ENCODE measurements around the gene ULK4.
A peak's percentile ranks its signal among the peaks of the same experiment; 100 is the strongest.

The ULK4 gene

GRCh38 chr3:41212088-41212487 is 749.8 kb downstream of the ULK4 start:
- Histone ChIP-seq H3K36me3 (ENCODE audit: control insufficient read depth in 5 of 5, insufficient read depth in 5 of 5, low read length in 5 of 5) (no peaks in the 10 kb centered on the region), H3K4me3 (ENCODE audit: low read depth in 1 of 5, low read length in 5 of 5) (no peak overlapping the region), H3K4me1 (ENCODE audit: control insufficient read depth in 5 of 5, insufficient read depth in 5 of 5, low read length in 5 of 5) (peaks cover 2 to 42% (median 37%) of the 10 kb centered on the region in 5 donors), H3K9ac (ENCODE audit: low read length in 5 of 5) (no peak overlapping the region), H3K27me3 (ENCODE audit: control insufficient read depth in 5 of 5, insufficient read depth in 4 of 5, low read length in 5 of 5) (no peaks in the 10 kb centered on the region), H3K27ac (ENCODE audit: low read depth, low read length) (no peak overlapping the region), H3K9me3 (ENCODE audit: control insufficient read depth in 5 of 5, low read length in 5 of 5) (no peaks in the 10 kb centered on the region)

GRCh38 chr3:41210966-41211365 is 750.9 kb downstream of the ULK4 start:
- no peaks in the 10 kb centered on the region for H3K27me3 ChIP-seq (ENCODE audit: control insufficient read depth in 5 of 5, insufficient read depth in 4 of 5, low read length in 5 of 5)
- no peak overlapping the region for H3K4me3 ChIP-seq (ENCODE audit: low read depth in 1 of 5, low read length in 5 of 5)
- no peak overlapping the region for H3K9ac ChIP-seq (ENCODE audit: low read length in 5 of 5)
- H3K27ac ChIP-seq (ENCODE audit: low read depth, low read length) = no peak overlapping the region
- H3K4me1 ChIP-seq (ENCODE audit: control insufficient read depth in 5 of 5, insufficient read depth in 5 of 5, low read length in 5 of 5) = peaks cover 2 to 42% (median 40%) of the 10 kb centered on the region in 5 donors
- no peaks in the 10 kb centered on the region for H3K9me3 ChIP-seq (ENCODE audit: control insufficient read depth in 5 of 5, low read length in 5 of 5)
- no peaks in the 10 kb centered on the region for H3K36me3 ChIP-seq (ENCODE audit: control insufficient read depth in 5 of 5, insufficient read depth in 5 of 5, low read length in 5 of 5)

GRCh38 chr3:41209646-41210045 is 752.3 kb downstream of the ULK4 start:
- no peaks in the 10 kb centered on the region for H3K9me3 ChIP-seq (ENCODE audit: control insufficient read depth in 5 of 5, low read length in 5 of 5)
- no peaks in the 10 kb centered on the region for H3K36me3 ChIP-seq (ENCODE audit: control insufficient read depth in 5 of 5, insufficient read depth in 5 of 5, low read length in 5 of 5)
- H3K4me1 ChIP-seq (ENCODE audit: control insufficient read depth in 5 of 5, insufficient read depth in 5 of 5, low read length in 5 of 5) = peaks cover 2 to 46% (median 33%) of the 10 kb centered on the region in 5 donors
- no peak overlapping the region for H3K4me3 ChIP-seq (ENCODE audit: low read depth in 1 of 5, low read length in 5 of 5)
- H3K9ac ChIP-seq (ENCODE audit: low read length in 5 of 5) = no peak overlapping the region
- H3K27ac ChIP-seq (ENCODE audit: low read depth, low read length) = no peak overlapping the region
- no peaks in the 10 kb centered on the region for H3K27me3 ChIP-seq (ENCODE audit: control insufficient read depth in 5 of 5, insufficient read depth in 4 of 5, low read length in 5 of 5)

GRCh38 chr3:41208507-41209220 is 753.2 kb downstream of the ULK4 start:
- Histone ChIP-seq H3K4me3 (ENCODE audit: low read depth in 1 of 5, low read length in 5 of 5) (no peak overlapping the region), H3K27ac (ENCODE audit: low read depth, low read length) (no peak overlapping the region), H3K4me1 (ENCODE audit: control insufficient read depth in 5 of 5, insufficient read depth in 5 of 5, low read length in 5 of 5) (peaks cover 2 to 46% (median 36%) of the 10 kb centered on the region in 5 donors), H3K27me3 (ENCODE audit: control insufficient read depth in 5 of 5, insufficient read depth in 4 of 5, low read length in 5 of 5) (no peaks in the 10 kb centered on the region), H3K36me3 (ENCODE audit: control insufficient read depth in 5 of 5, insufficient read depth in 5 of 5, low read length in 5 of 5) (no peaks in the 10 kb centered on the region), H3K9me3 (ENCODE audit: control insufficient read depth in 5 of 5, low read length in 5 of 5) (no peaks in the 10 kb centered on the region), H3K9ac (ENCODE audit: low read length in 5 of 5) (no peak overlapping the region)

- H3K4me1 ChIP-seq (ENCODE audit: control insufficient read depth in 5 of 5, insufficient read depth in 5 of 5, low read length in 5 of 5) = peaks cover 2 to 56% (median 46%) of the 10 kb centered on the region in 5 donors
Observed at GRCh38 chr3:41207355-41207754, 754.5 kb downstream of the ULK4 start.

GRCh38 chr3:41205591-41205990 is 756.3 kb downstream of the ULK4 start:
- no peak overlapping the region for H3K4me3 ChIP-seq (ENCODE audit: low read depth in 1 of 5, low read length in 5 of 5)
- no peak overlapping the region for H3K9ac ChIP-seq (ENCODE audit: low read length in 5 of 5)
- no peaks in the 10 kb centered on the region for H3K9me3 ChIP-seq (ENCODE audit: control insufficient read depth in 5 of 5, low read length in 5 of 5)
- no peaks in the 10 kb centered on the region for H3K27me3 ChIP-seq (ENCODE audit: control insufficient read depth in 5 of 5, insufficient read depth in 4 of 5, low read length in 5 of 5)
- H3K4me1 ChIP-seq (ENCODE audit: control insufficient read depth in 5 of 5, insufficient read depth in 5 of 5, low read length in 5 of 5) = peaks cover 2 to 74% (median 61%) of the 10 kb centered on the region in 5 donors
- no peak overlapping the region for H3K27ac ChIP-seq (ENCODE audit: low read depth, low read length)
- H3K36me3 ChIP-seq (ENCODE audit: control insufficient read depth in 5 of 5, insufficient read depth in 5 of 5, low read length in 5 of 5) = no peaks in the 10 kb centered on the region

More at GRCh38 chr3:41207355-41207754, 754.5 kb downstream of the ULK4 start:
- Histone ChIP-seq H3K27me3 (ENCODE audit: control insufficient read depth in 5 of 5, insufficient read depth in 4 of 5, low read length in 5 of 5) (no peaks in the 10 kb centered on the region), H3K27ac (ENCODE audit: low read depth, low read length) (no peak overlapping the region), H3K36me3 (ENCODE audit: control insufficient read depth in 5 of 5, insufficient read depth in 5 of 5, low read length in 5 of 5) (no peaks in the 10 kb centered on the region), H3K9me3 (ENCODE audit: control insufficient read depth in 5 of 5, low read length in 5 of 5) (no peaks in the 10 kb centered on the region), H3K4me3 (ENCODE audit: low read depth in 1 of 5, low read length in 5 of 5) (no peak overlapping the region), H3K9ac (ENCODE audit: low read length in 5 of 5) (no peak overlapping the region)

GRCh38 chr3:41204369-41204768 is 757.5 kb downstream of the ULK4 start:
- Histone ChIP-seq H3K36me3 (ENCODE audit: control insufficient read depth in 5 of 5, insufficient read depth in 5 of 5, low read length in 5 of 5) (no peaks in the 10 kb centered on the region), H3K27ac (ENCODE audit: low read depth, low read length) (no peak overlapping the region), H3K4me1 (ENCODE audit: control insufficient read depth in 5 of 5, insufficient read depth in 5 of 5, low read length in 5 of 5) (peaks cover 2 to 74% (median 63%) of the 10 kb centered on the region in 5 donors), H3K4me3 (ENCODE audit: low read depth in 1 of 5, low read length in 5 of 5) (no peak overlapping the region), H3K9me3 (ENCODE audit: control insufficient read depth in 5 of 5, low read length in 5 of 5) (no peaks in the 10 kb centered on the region), H3K9ac (ENCODE audit: low read length in 5 of 5) (no peak overlapping the region), H3K27me3 (ENCODE audit: control insufficient read depth in 5 of 5, insufficient read depth in 4 of 5, low read length in 5 of 5) (no peaks in the 10 kb centered on the region)

- Histone ChIP-seq H3K4me1 (ENCODE audit: control insufficient read depth in 5 of 5, insufficient read depth in 5 of 5, low read length in 5 of 5) (peaks cover 2 to 69% (median 64%) of the 10 kb centered on the region in 5 donors), H3K36me3 (ENCODE audit: control insufficient read depth in 5 of 5, insufficient read depth in 5 of 5, low read length in 5 of 5) (no peaks in the 10 kb centered on the region), H3K9ac (ENCODE audit: low read length in 5 of 5) (peak overlapping the region in 1 of 5 donors; percentile 20), H3K9me3 (ENCODE audit: control insufficient read depth in 5 of 5, low read length in 5 of 5) (no peaks in the 10 kb centered on the region), H3K4me3 (ENCODE audit: low read depth in 1 of 5, low read length in 5 of 5) (peak overlapping the region in 4 of 5 donors; percentile 13 to 97 (median 31)), H3K27me3 (ENCODE audit: control insufficient read depth in 5 of 5, insufficient read depth in 4 of 5, low read length in 5 of 5) (no peaks in the 10 kb centered on the region), H3K27ac (ENCODE audit: low read depth, low read length) (no peak overlapping the region)
Observed at GRCh38 chr3:41202834-41203345, 759.0 kb downstream of the ULK4 start.

- peak overlapping the region; percentile 9 to 97 (median 40) for H3K4me3 ChIP-seq (ENCODE audit: low read depth in 1 of 5, low read length in 5 of 5)
- H3K9me3 ChIP-seq (ENCODE audit: control insufficient read depth in 5 of 5, low read length in 5 of 5) = no peaks in the 10 kb centered on the region
- H3K9ac ChIP-seq (ENCODE audit: low read length in 5 of 5) = peak overlapping the region in 2 of 5 donors; percentile 20 to 46
- H3K27me3 ChIP-seq (ENCODE audit: control insufficient read depth in 5 of 5, insufficient read depth in 4 of 5, low read length in 5 of 5) = no peaks in the 10 kb centered on the region
- peaks cover 0 to 64% (median 59%) of the 10 kb centered on the region in 5 donors for H3K4me1 ChIP-seq (ENCODE audit: control insufficient read depth in 5 of 5, insufficient read depth in 5 of 5, low read length in 5 of 5)
- peak overlapping the region; percentile 82 for H3K27ac ChIP-seq (ENCODE audit: low read depth, low read length)
- H3K36me3 ChIP-seq (ENCODE audit: control insufficient read depth in 5 of 5, insufficient read depth in 5 of 5, low read length in 5 of 5) = no peaks in the 10 kb centered on the region
Observed at GRCh38 chr3:41202075-41202833, 759.6 kb downstream of the ULK4 start.

GRCh38 chr3:41200669-41201021 is 761.3 kb downstream of the ULK4 start:
- Histone ChIP-seq H3K9ac (ENCODE audit: low read length in 5 of 5) (peak overlapping the region; percentile 62 to 90 (median 79)), H3K4me1 (ENCODE audit: control insufficient read depth in 5 of 5, insufficient read depth in 5 of 5, low read length in 5 of 5) (peaks cover 0 to 47% (median 45%) of the 10 kb centered on the region in 5 donors), H3K27me3 (ENCODE audit: control insufficient read depth in 5 of 5, insufficient read depth in 4 of 5, low read length in 5 of 5) (no peaks in the 10 kb centered on the region), H3K9me3 (ENCODE audit: control insufficient read depth in 5 of 5, low read length in 5 of 5) (no peaks in the 10 kb centered on the region), H3K27ac (ENCODE audit: low read depth, low read length) (peak overlapping the region; percentile 82), H3K36me3 (ENCODE audit: control insufficient read depth in 5 of 5, insufficient read depth in 5 of 5, low read length in 5 of 5) (no peaks in the 10 kb centered on the region), H3K4me3 (ENCODE audit: low read depth in 1 of 5, low read length in 5 of 5) (peak overlapping the region; percentile 87 to 97 (median 95))
